HFF-Myc (cell line): Measurements from ENCODE around the gene BOC.
A peak's percentile ranks its signal among the peaks of the same experiment; 100 is the strongest.

ENCODE experiments used
- DNase-seq: peaks from one replicate; pipeline ENCODE4 v3.0.0-alpha.2; 2011; ENCODE audit warnings: low read depth; ENCODE audit errors: extremely low read depth
- H3K4me3 ChIP-seq: replicated peaks from 2 replicates; pipeline ENCODE4 v1.5.1; 2011; ENCODE audit warnings: low read depth, mild to moderate bottlenecking, control low read depth, low read length
- CTCF ChIP-seq: IDR thresholded peaks from 2 replicates; pipeline ENCODE4 v1.5.1; 2012; ENCODE audit warnings: mild to moderate bottlenecking, low read depth, low read length, control low read depth; ENCODE audit errors: missing control alignments

Gene BOC

DNA sequence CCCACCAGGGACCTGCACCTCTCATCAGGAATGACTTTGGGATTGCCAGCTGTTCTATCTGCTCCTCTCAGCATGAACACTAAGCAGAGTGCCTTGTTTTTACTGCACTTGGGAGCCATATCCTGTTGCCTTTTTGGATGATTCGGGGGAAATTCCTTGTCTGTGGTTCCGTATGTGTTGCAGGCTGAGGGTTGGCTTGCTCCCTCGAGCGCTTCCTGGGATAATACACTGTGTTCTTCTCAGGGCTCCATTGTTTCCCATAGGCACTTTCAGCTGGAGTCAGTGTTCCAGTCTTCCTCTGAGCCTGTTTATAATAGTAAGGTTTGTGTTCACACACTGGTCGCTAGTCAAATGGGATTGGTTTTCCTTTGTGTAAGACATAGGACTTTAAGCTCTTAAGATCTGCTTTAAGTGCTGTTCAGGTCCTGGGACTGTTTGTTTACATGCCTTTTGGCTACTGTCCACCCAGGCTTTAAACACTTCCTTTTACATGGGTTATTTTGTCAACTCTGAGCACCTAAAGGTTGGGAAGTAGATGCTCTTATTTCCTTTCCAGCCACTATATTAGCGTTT, 23.4 kb downstream of the BOC start:
- no peak overlapping the region for H3K4me3 ChIP-seq
- no peak for DNase-seq
- TF ChIP-seq CTCF, result no peak

GRCh38 chr3:113238503-113238902, 27.1 kb downstream of the BOC start:
- H3K4me3 ChIP-seq, result no peak overlapping the region
- TF ChIP-seq CTCF, result no peak
- no peak for DNase-seq

GRCh38 chr3:113240841-113241240, 29.5 kb downstream of the BOC start:
- no peak for TF ChIP-seq CTCF
- no peak overlapping the region for H3K4me3 ChIP-seq
- DNase-seq, result no peak

- peak overlapping the region; percentile 10; the same call in 1 of the 2 replicates for H3K4me3 ChIP-seq
- no peak for TF ChIP-seq CTCF
- DNase-seq, result peak; percentile 62
These were observed 30.1 kb downstream of the BOC start for GRCh38 chr3:113241292-113242095.

DNA sequence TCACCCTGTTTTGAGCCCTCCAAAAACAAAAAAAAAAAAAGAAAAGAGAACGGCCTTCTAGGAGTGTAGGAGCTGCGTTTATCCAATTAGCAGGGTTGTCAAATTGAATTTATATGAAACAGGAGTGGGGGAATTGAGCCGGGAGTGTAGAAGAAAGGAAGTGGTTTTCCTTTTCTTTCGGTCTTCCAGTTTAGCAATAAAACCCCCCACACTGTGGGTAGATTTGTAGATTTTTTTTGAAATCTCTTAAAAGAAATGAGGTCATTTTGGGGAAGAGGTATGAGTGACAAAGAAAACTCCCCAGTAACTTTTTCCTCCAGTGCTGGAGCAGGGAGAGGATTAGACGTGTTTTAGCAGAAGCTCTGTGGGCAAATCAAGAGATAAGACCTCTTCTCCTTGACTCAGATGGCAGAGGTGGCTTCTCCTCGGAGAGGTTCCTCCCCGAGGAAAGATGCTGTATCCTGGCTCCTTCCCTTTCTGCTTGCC, 30.8 kb downstream of the BOC start:
- H3K4me3 ChIP-seq, result peak overlapping the region; percentile 10; the same call in 1 of the 2 replicates

GRCh38 chr3:113243071-113243470, 31.7 kb downstream of the BOC start:
- no peak overlapping the region for H3K4me3 ChIP-seq
- no peak for TF ChIP-seq CTCF
- no peak for DNase-seq

More for the DNA sequence above, 30.8 kb downstream of the BOC start:
- no peak for TF ChIP-seq CTCF
- DNase-seq, result peak; percentile 36

- no peak overlapping the region for H3K4me3 ChIP-seq
- TF ChIP-seq CTCF, result no peak
- no peak for DNase-seq
These were observed 32.5 kb downstream of the BOC start for GRCh38 chr3:113243846-113244245.
